A673 (cell line): Measurements from ENCODE around the gene SORCS1.

ENCODE experiments used
- EZH2 ChIP-seq: fragments of 200-600 bp; sonication (generic); IDR thresholded peaks from 2 replicates; pipeline ENCODE4 v1.6.1; 2017; ENCODE audit warnings: borderline replicate concordance, low read depth, mild to moderate bottlenecking, mixed read lengths, antibody characterized with exemption, low read length; ENCODE audit not compliant: poor library complexity, severe bottlenecking
- TF ChIP-seq, protein P1 (sequence below): fragments of 300-800, 200-600 bp; sonication (generic); conservative IDR thresholded peaks from 2 replicates; pipeline ENCODE4 v1.5.1; 2017; ENCODE audit warnings: low read depth, mild to moderate bottlenecking, antibody characterized with exemption, low read length, moderate library complexity, mixed read lengths

DNA sequence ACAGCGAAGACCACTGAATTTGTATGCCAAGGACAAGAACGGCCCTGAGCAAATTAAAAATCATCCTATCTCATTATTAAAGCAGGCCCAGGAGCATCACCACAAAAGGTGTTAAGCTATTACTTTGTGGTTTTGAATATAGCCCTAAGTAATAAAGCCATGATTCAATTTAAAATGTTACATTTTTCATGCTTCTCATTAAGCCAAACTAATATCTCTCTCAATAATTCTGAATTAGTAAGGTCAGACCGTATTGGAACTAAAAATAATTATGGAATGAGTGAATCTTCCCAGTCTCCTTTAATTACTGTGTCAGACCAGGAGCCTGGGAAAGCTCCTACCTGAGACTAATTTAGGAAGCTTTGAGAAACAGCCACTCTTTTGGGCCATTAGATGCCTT, 162.4 kb downstream of the SORCS1 start:
- TF ChIP-seq, protein P1, sequence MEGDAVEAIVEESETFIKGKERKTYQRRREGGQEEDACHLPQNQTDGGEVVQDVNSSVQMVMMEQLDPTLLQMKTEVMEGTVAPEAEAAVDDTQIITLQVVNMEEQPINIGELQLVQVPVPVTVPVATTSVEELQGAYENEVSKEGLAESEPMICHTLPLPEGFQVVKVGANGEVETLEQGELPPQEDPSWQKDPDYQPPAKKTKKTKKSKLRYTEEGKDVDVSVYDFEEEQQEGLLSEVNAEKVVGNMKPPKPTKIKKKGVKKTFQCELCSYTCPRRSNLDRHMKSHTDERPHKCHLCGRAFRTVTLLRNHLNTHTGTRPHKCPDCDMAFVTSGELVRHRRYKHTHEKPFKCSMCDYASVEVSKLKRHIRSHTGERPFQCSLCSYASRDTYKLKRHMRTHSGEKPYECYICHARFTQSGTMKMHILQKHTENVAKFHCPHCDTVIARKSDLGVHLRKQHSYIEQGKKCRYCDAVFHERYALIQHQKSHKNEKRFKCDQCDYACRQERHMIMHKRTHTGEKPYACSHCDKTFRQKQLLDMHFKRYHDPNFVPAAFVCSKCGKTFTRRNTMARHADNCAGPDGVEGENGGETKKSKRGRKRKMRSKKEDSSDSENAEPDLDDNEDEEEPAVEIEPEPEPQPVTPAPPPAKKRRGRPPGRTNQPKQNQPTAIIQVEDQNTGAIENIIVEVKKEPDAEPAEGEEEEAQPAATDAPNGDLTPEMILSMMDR, result no peak
- no peak for TF ChIP-seq EZH2
